WI38 (cell line): ENCODE measurements around the gene EXTL1.
"Not testable (repeated sequence)": the region's sequence is repeated elsewhere in the genome, so short reads cannot be mapped to it uniquely, and the experiment has no call there.

Source experiments
- H3K4me3 ChIP-seq: 2 replicates; pipeline ENCODE4 v1.5.1; 2011; ENCODE audit warnings: low read depth, mild to moderate bottlenecking, control low read depth, low read length
- CTCF ChIP-seq: IDR thresholded peaks from 2 replicates; pipeline ENCODE4 v1.5.1; 2012; ENCODE audit warnings: low read depth, mild to moderate bottlenecking, control low read depth, low read length

EXTL1 gene

GRCh38 chr1:25985670-25986069 is 35.9 kb upstream of the EXTL1 start:
- H3K4me3 ChIP-seq, result no peak overlapping the region
- TF ChIP-seq CTCF, result no peak

- not testable (repeated sequence) for H3K4me3 ChIP-seq
Observed at GRCh38 chr1:25986773-25987172, 34.8 kb upstream of the EXTL1 start.

- no peak for TF ChIP-seq CTCF
- no peak overlapping the region for H3K4me3 ChIP-seq
Observed at GRCh38 chr1:25987951-25988350, 33.6 kb upstream of the EXTL1 start.

- TF ChIP-seq CTCF, result no peak
Observed at GRCh38 chr1:25989440-25990234, 31.9 kb upstream of the EXTL1 start.

GRCh38 chr1:25990251-25990650 is 31.3 kb upstream of the EXTL1 start:
- no peak overlapping the region for H3K4me3 ChIP-seq
- TF ChIP-seq CTCF, result no peak

More at GRCh38 chr1:25989440-25990234, 31.9 kb upstream of the EXTL1 start:
- H3K4me3 ChIP-seq, result no peak overlapping the region

- no peak for TF ChIP-seq CTCF
- H3K4me3 ChIP-seq, result no peak overlapping the region
Observed at GRCh38 chr1:25990702-25991395, 30.7 kb upstream of the EXTL1 start.

GRCh38 chr1:25991937-25992688 is 29.5 kb upstream of the EXTL1 start:
- TF ChIP-seq CTCF, result no peak
- no peak overlapping the region for H3K4me3 ChIP-seq
